NCI-H2227 treated with DMSO at 0.1 percent for 48 hours (cell line): ENCODE data around the gene DMBT1.
"Not testable (repeated sequence)": the region's sequence is repeated elsewhere in the genome, so short reads cannot be mapped to it uniquely, and the experiment has no call there.

ENCODE experiments used
- DNase-seq: peaks from one replicate; lab custom pipeline; 2025; lab: John Stamatoyannopoulos, UW

DMBT1 gene

GRCh38 chr10:122577311-122577885 lies 16.8 kb downstream of the DMBT1 start:
- no peak for DNase-seq

- DNase-seq = not testable (repeated sequence)
These were observed 25.5 kb downstream of the DMBT1 start for GRCh38 chr10:122586070-122586469.

- DNase-seq = no peak
These were observed 26.7 kb downstream of the DMBT1 start for GRCh38 chr10:122587098-122587760.

GRCh38 chr10:122588381-122588780 lies 27.8 kb downstream of the DMBT1 start:
- DNase-seq = no peak

GRCh38 chr10:122590153-122590552 lies 29.6 kb downstream of the DMBT1 start:
- DNase-seq = no peak

GRCh38 chr10:122591736-122592135 lies 31.2 kb downstream of the DMBT1 start:
- no peak for DNase-seq

- no peak for DNase-seq
These were observed 31.6 kb downstream of the DMBT1 start for GRCh38 chr10:122592161-122592560.

- no peak for DNase-seq
These were observed 57.1 kb downstream of the DMBT1 start for GRCh38 chr10:122617476-122618270.

GRCh38 chr10:122618461-122619165 lies 58.1 kb downstream of the DMBT1 start:
- DNase-seq = no peak

GRCh38 chr10:122620961-122621360 lies 60.4 kb downstream of the DMBT1 start:
- DNase-seq = not testable (repeated sequence)

GRCh38 chr10:122624546-122624945 lies 64.0 kb downstream of the DMBT1 start:
- DNase-seq = no peak

GRCh38 chr10:122630526-122630925 lies 70.0 kb downstream of the DMBT1 start:
- no peak for DNase-seq

GRCh38 chr10:122632031-122632430 lies 71.5 kb downstream of the DMBT1 start:
- DNase-seq = no peak

GRCh38 chr10:122632576-122632975 lies 72.0 kb downstream of the DMBT1 start:
- no peak for DNase-seq

- DNase-seq = no peak
These were observed 76.4 kb downstream of the DMBT1 start for GRCh38 chr10:122636953-122637352.

GRCh38 chr10:122637376-122637775 lies 76.8 kb downstream of the DMBT1 start:
- no peak for DNase-seq

GRCh38 chr10:122638106-122638505 lies 77.6 kb downstream of the DMBT1 start:
- DNase-seq = no peak

- no peak for DNase-seq
These were observed 79.2 kb downstream of the DMBT1 start for GRCh38 chr10:122639801-122640200.

- no peak for DNase-seq
These were observed 80.4 kb downstream of the DMBT1 start for GRCh38 chr10:122640921-122641320.

GRCh38 chr10:122642726-122643605 lies 82.4 kb downstream of the DMBT1 start:
- DNase-seq = no peak

- DNase-seq = no peak
These were observed 83.5 kb downstream of the DMBT1 start for GRCh38 chr10:122643931-122644534.
